CD4-positive, CD25-positive, alpha-beta regulatory T cell (primary cell): ENCODE measurements around the gene ACTN1. TPM values are rescaled to one million over a fixed set of nuclear protein-coding genes. Genes with fewer than 3 reads are reported as not detected.

Experiments used
- ATAC-seq, 2 donors: fragments of 150-1000 bp; cut with Tn5 transposase; one replicate each; pipeline ENCODE4 v1.10.0; 2021; ENCODE audit warnings: low read depth in 2 of 2, moderate number of reproducible peaks in 2 of 2, moderate library complexity in 1 of 2
- DNase-seq, 3 donors: peaks; one replicate each; pipeline versions ENCODE4 v3.0.0 to v3.0.0-alpha.2; 2012 to 2022; ENCODE audit warnings: mixed read lengths in 1 of 3
- H3K27ac ChIP-seq: one replicate; pipeline ENCODE4 v1.7.0; 2013; ENCODE audit warnings: mild to moderate bottlenecking, low read length; ENCODE audit not compliant: insufficient read depth, poor library complexity, severe bottlenecking
- H3K27me3 ChIP-seq: one replicate; pipeline ENCODE4 v1.7.0; 2013; ENCODE audit warnings: low read length; ENCODE audit not compliant: control insufficient read depth, insufficient read depth
- H3K36me3 ChIP-seq: one replicate; pipeline ENCODE4 v1.7.0; 2013; ENCODE audit warnings: mild to moderate bottlenecking, low read length, moderate library complexity; ENCODE audit not compliant: control insufficient read depth, insufficient read depth
- H3K4me1 ChIP-seq: 2 replicates; pipeline ENCODE4 v1.7.0; 2013; ENCODE audit warnings: mild to moderate bottlenecking, low read length; ENCODE audit not compliant: insufficient read depth, control insufficient read depth, poor library complexity, severe bottlenecking
- H3K4me3 ChIP-seq: one replicate; pipeline ENCODE4 v1.7.0; 2013; ENCODE audit warnings: low read depth, mild to moderate bottlenecking, low read length, moderate library complexity
- H3K9me3 ChIP-seq, 2 experiments: 1 replicate in 1 of 2; 2 replicates in 1 of 2; pipeline ENCODE4 v1.7.0; 2013; ENCODE audit warnings: low read length in 2 of 2, mild to moderate bottlenecking in 1 of 2, moderate library complexity in 1 of 2; ENCODE audit not compliant: control insufficient read depth in 2 of 2
- H3K27ac Mint-ChIP-seq, 3 donors: one replicate each; pipeline ENCODE4 v1.8.0; 2020 to 2022; ENCODE audit warnings: mild to moderate bottlenecking in 3 of 3, mixed read lengths in 3 of 3, moderate library complexity in 2 of 3
- H3K27me3 Mint-ChIP-seq: one replicate; pipeline ENCODE4 v1.8.0; 2022; ENCODE audit warnings: mild to moderate bottlenecking, mixed read lengths
- H3K36me3 Mint-ChIP-seq: one replicate; pipeline ENCODE4 v1.8.0; 2020; ENCODE audit warnings: mixed read lengths
- H3K4me1 Mint-ChIP-seq, 4 donors: one replicate each; pipeline ENCODE4 v1.8.0; 2020 to 2022; ENCODE audit warnings: mixed read lengths in 4 of 4, mild to moderate bottlenecking in 1 of 4
- H3K4me3 Mint-ChIP-seq, 4 donors: one replicate each; pipeline ENCODE4 v1.8.0; 2020 to 2022; ENCODE audit warnings: mild to moderate bottlenecking in 4 of 4, mixed read lengths in 4 of 4, moderate library complexity in 3 of 4
- H3K9me3 Mint-ChIP-seq, 7 donors: one replicate each; pipeline ENCODE4 v1.8.0; 2020 to 2022; ENCODE audit warnings: mixed read lengths in 7 of 7, mild to moderate bottlenecking in 3 of 7, moderate library complexity in 2 of 7
- polyA plus RNA-seq, 4 donors: library from polyadenylated mRNA; unstranded; fragments of 300-500 nt; fragmentation: Illumina TruSeq; gene quantifications; one replicate each; pipeline ENCODE4 v1.2.3, GENCODE V29; 2021
- total RNA-seq: library from RNA; stranded (reverse); gene quantifications from one replicate; pipeline ENCODE4 v1.2.3, GENCODE V29; 2022

Gene ACTN1
- total and polyA plus RNA-seq, 5 donors from 2014 or later: 28.3 to 78.8 (median 47.5) TPM

GRCh38 chr14:68952531-68953195, 26.4 kb downstream of the ACTN1 start:
- no peak for DNase-seq
- H3K9me3 ChIP-seq: no peaks in the 10 kb centered on the region
- peaks cover 17% of the 10 kb centered on the region for H3K4me1 ChIP-seq
- Mint-ChIP-seq H3K4me3 (peak overlapping the region in 2 of 4 donors; percentile 40 to 59), H3K9me3 (no peaks in the 10 kb centered on the region), H3K4me1 (peaks cover 0 to 88% (median 18%) of the 10 kb centered on the region in 4 donors), H3K36me3 (peaks cover 8% of the 10 kb centered on the region), H3K27me3 (no peaks in the 10 kb centered on the region), H3K27ac (peak overlapping the region; percentile 68 to 92 (median 90))
- no peaks in the 10 kb centered on the region for H3K27me3 ChIP-seq
- H3K27ac ChIP-seq: no peak overlapping the region
- no peaks in the 10 kb centered on the region for H3K36me3 ChIP-seq
- ATAC-seq: no peak
- H3K4me3 ChIP-seq: no peak overlapping the region

GRCh38 chr14:68951800-68952530, 27.1 kb downstream of the ACTN1 start:
- H3K4me1 ChIP-seq: peaks cover 17% of the 10 kb centered on the region
- no peaks in the 10 kb centered on the region for H3K36me3 ChIP-seq
- ATAC-seq: no peak
- no peaks in the 10 kb centered on the region for H3K27me3 ChIP-seq
- Mint-ChIP-seq H3K4me1 (peaks cover 0 to 88% (median 19%) of the 10 kb centered on the region in 4 donors), H3K27ac (peak overlapping the region; percentile 68 to 92 (median 86)), H3K27me3 (no peaks in the 10 kb centered on the region), H3K4me3 (no peak overlapping the region), H3K9me3 (no peaks in the 10 kb centered on the region), H3K36me3 (peaks cover 7% of the 10 kb centered on the region)
- no peak overlapping the region for H3K27ac ChIP-seq
- H3K4me3 ChIP-seq: no peak overlapping the region
- no peak for DNase-seq
- H3K9me3 ChIP-seq: no peaks in the 10 kb centered on the region

GRCh38 chr14:68951035-68951797, 27.9 kb downstream of the ACTN1 start:
- Mint-ChIP-seq H3K4me1 (peaks cover 0 to 88% (median 22%) of the 10 kb centered on the region in 4 donors), H3K27ac (peak overlapping the region; percentile 68 to 92 (median 86)), H3K36me3 (no peaks in the 10 kb centered on the region), H3K9me3 (no peaks in the 10 kb centered on the region), H3K27me3 (no peaks in the 10 kb centered on the region), H3K4me3 (no peak overlapping the region)
- Histone ChIP-seq H3K36me3 (no peaks in the 10 kb centered on the region), H3K27ac (no peak overlapping the region), H3K27me3 (no peaks in the 10 kb centered on the region), H3K9me3 (no peaks in the 10 kb centered on the region), H3K4me1 (peaks cover 21% of the 10 kb centered on the region), H3K4me3 (no peak overlapping the region)
- no peak for DNase-seq
- ATAC-seq: no peak

- ATAC-seq: no peak
- H3K9me3 ChIP-seq: no peaks in the 10 kb centered on the region
- H3K4me1 ChIP-seq: peaks cover 28% of the 10 kb centered on the region
- H3K4me3 Mint-ChIP-seq: no peak overlapping the region
- H3K4me3 ChIP-seq: no peak overlapping the region
- no peak for DNase-seq
- H3K4me1 Mint-ChIP-seq: peaks cover 4 to 89% (median 21%) of the 10 kb centered on the region in 4 donors
- no peaks in the 10 kb centered on the region for H3K36me3 Mint-ChIP-seq
- H3K27me3 Mint-ChIP-seq: no peaks in the 10 kb centered on the region
- peak overlapping the region in 1 of 3 donors; percentile 44 for H3K27ac Mint-ChIP-seq
- no peaks in the 10 kb centered on the region for H3K27me3 ChIP-seq
- no peaks in the 10 kb centered on the region for H3K36me3 ChIP-seq
- no peaks in the 10 kb centered on the region for H3K9me3 Mint-ChIP-seq
- H3K27ac ChIP-seq: no peak overlapping the region
Observed at GRCh38 chr14:68950111-68950510, 29.0 kb downstream of the ACTN1 start.

- Histone ChIP-seq H3K36me3 (no peaks in the 10 kb centered on the region), H3K4me1 (peaks cover 28% of the 10 kb centered on the region), H3K27me3 (no peaks in the 10 kb centered on the region), H3K27ac (no peak overlapping the region), H3K9me3 (no peaks in the 10 kb centered on the region), H3K4me3 (no peak overlapping the region)
- Mint-ChIP-seq H3K4me1 (peaks cover 6 to 88% (median 24%) of the 10 kb centered on the region in 4 donors), H3K9me3 (no peaks in the 10 kb centered on the region), H3K4me3 (no peak overlapping the region), H3K27ac (peak overlapping the region in 1 of 3 donors; percentile 44), H3K36me3 (no peaks in the 10 kb centered on the region), H3K27me3 (no peaks in the 10 kb centered on the region)
- DNase-seq (no peak), ATAC-seq (no peak)
Observed at GRCh38 chr14:68949601-68949965, 29.5 kb downstream of the ACTN1 start.

GRCh38 chr14:68948686-68949600, 30.2 kb downstream of the ACTN1 start:
- peaks cover 28% of the 10 kb centered on the region for H3K4me1 ChIP-seq
- ATAC-seq (no peak), DNase-seq (no peak)
- no peaks in the 10 kb centered on the region for H3K9me3 ChIP-seq
- H3K4me3 Mint-ChIP-seq: no peak overlapping the region
- H3K4me3 ChIP-seq: no peak overlapping the region
- H3K36me3 ChIP-seq: no peaks in the 10 kb centered on the region
- H3K27ac ChIP-seq: no peak overlapping the region
- H3K27ac Mint-ChIP-seq: peak overlapping the region; percentile 74 to 86 (median 83)
- peaks cover 6 to 89% (median 26%) of the 10 kb centered on the region in 4 donors for H3K4me1 Mint-ChIP-seq
- H3K27me3 Mint-ChIP-seq: no peaks in the 10 kb centered on the region
- H3K36me3 Mint-ChIP-seq: no peaks in the 10 kb centered on the region
- no peaks in the 10 kb centered on the region for H3K27me3 ChIP-seq
- no peaks in the 10 kb centered on the region for H3K9me3 Mint-ChIP-seq

- H3K4me3 ChIP-seq: no peak overlapping the region
- Mint-ChIP-seq H3K27me3 (no peaks in the 10 kb centered on the region), H3K36me3 (no peaks in the 10 kb centered on the region), H3K4me3 (no peak overlapping the region), H3K4me1 (peaks cover 6 to 87% (median 24%) of the 10 kb centered on the region in 4 donors), H3K9me3 (no peaks in the 10 kb centered on the region), H3K27ac (peak overlapping the region in 2 of 3 donors; percentile 9 to 86)
- no peaks in the 10 kb centered on the region for H3K36me3 ChIP-seq
- peaks cover 28% of the 10 kb centered on the region for H3K4me1 ChIP-seq
- H3K27ac ChIP-seq: no peak overlapping the region
- H3K9me3 ChIP-seq: no peaks in the 10 kb centered on the region
- DNase-seq: no peak
- no peak for ATAC-seq
- H3K27me3 ChIP-seq: no peaks in the 10 kb centered on the region
Observed at GRCh38 chr14:68947802-68948201, 31.3 kb downstream of the ACTN1 start.
